DOHH2 (cell line): ENCODE measurements around the gene ZBTB40.

Experiments used
- H3F3A ChIP-seq: fragments of 200-600 bp; sonication (generic), shearing (Covaris generic); 2 replicates; pipeline ENCODE4 v1.6.0; 2016; ENCODE audit warnings: antibody characterized with exemption, mild to moderate bottlenecking; ENCODE audit not compliant: control insufficient read depth, insufficient read depth
- H3K27ac ChIP-seq: fragments of 200-600 bp; sonication (generic); 2 replicates; pipeline ENCODE4 v1.5.1; 2014; ENCODE audit warnings: low read depth, mild to moderate bottlenecking, low read length, moderate library complexity
- H3K27me3 ChIP-seq: fragments of 200-600 bp; sonication (generic); 2 replicates; pipeline ENCODE4 v1.6.1; 2014; ENCODE audit warnings: mild to moderate bottlenecking, low read length, mixed read lengths; ENCODE audit not compliant: control insufficient read depth
- H3K36me3 ChIP-seq: fragments of 200-600 bp; sonication (generic); 2 replicates; pipeline ENCODE4 v1.6.1; 2014; ENCODE audit warnings: mild to moderate bottlenecking, low read length, moderate library complexity, mixed read lengths; ENCODE audit not compliant: control insufficient read depth
- H3K4me1 ChIP-seq: fragments of 200-600 bp; sonication (generic); 2 replicates; pipeline ENCODE4 v1.6.1; 2014; ENCODE audit warnings: mild to moderate bottlenecking, low read length, mixed read lengths; ENCODE audit not compliant: control insufficient read depth
- H3K4me2 ChIP-seq: fragments of 200-600 bp; sonication (generic); 2 replicates; pipeline ENCODE4 v1.6.0; 2014; ENCODE audit warnings: mild to moderate bottlenecking, low read length, moderate library complexity
- H3K4me3 ChIP-seq: fragments of 200-600 bp; sonication (generic); 2 replicates; pipeline ENCODE4 v1.5.1; 2014; ENCODE audit warnings: mild to moderate bottlenecking, low read length, mixed read lengths
- H3K79me2 ChIP-seq: fragments of 200-600 bp; sonication (generic); 2 replicates; pipeline ENCODE4 v1.6.1; 2014; ENCODE audit warnings: mild to moderate bottlenecking, low read length, mixed read lengths; ENCODE audit not compliant: control insufficient read depth
- H3K9me2 ChIP-seq: fragments of 200-600 bp; sonication (generic); replicated peaks from 2 replicates; pipeline ENCODE4 v1.6.1; 2014; ENCODE audit warnings: mild to moderate bottlenecking, low read length, mixed read lengths; ENCODE audit not compliant: control insufficient read depth
- H3K9me3 ChIP-seq: fragments of 200-600 bp; sonication (generic); 2 replicates; pipeline ENCODE4 v1.6.1; 2014; ENCODE audit warnings: antibody characterized with exemption, low read length, mixed read lengths; ENCODE audit not compliant: control insufficient read depth, insufficient read depth
- H4K20me1 ChIP-seq: fragments of 200-600 bp; sonication (generic); 2 replicates; pipeline ENCODE4 v1.6.0; 2014; ENCODE audit warnings: low read depth, mild to moderate bottlenecking, antibody characterized with exemption, low read length, moderate library complexity; ENCODE audit not compliant: control insufficient read depth, insufficient read depth
- CTCF ChIP-seq: fragments of 200-600 bp; sonication (generic); IDR thresholded peaks from one replicate; pipeline ENCODE4 v1.5.1; 2014; ENCODE audit warnings: antibody characterized with exemption, mild to moderate bottlenecking, low read depth, low read length; ENCODE audit not compliant: poor library complexity, severe bottlenecking
- EZH2phosphoT487 ChIP-seq: fragments of 200-600 bp; sonication (generic); IDR thresholded peaks from 2 replicates; pipeline ENCODE4 v1.6.1; 2017; ENCODE audit warnings: borderline replicate concordance, mild to moderate bottlenecking, antibody characterized with exemption, low read length, moderate library complexity, mixed read lengths

The ZBTB40 gene

GRCh38 chr1:22437573-22437972 is 14.1 kb upstream of the ZBTB40 start:
- Histone ChIP-seq H3K9me2 (no peaks in the 10 kb centered on the region), H3F3A (no peaks in the 10 kb centered on the region), H3K36me3 (no peaks in the 10 kb centered on the region), H3K9me3 (peaks cover 5% of the 10 kb centered on the region), H4K20me1 (no peaks in the 10 kb centered on the region), H3K27me3 (0 out of 2 replicates have a peak, but pooled peaks cover 4% of the 10 kb centered on the region), H3K79me2 (no peaks in the 10 kb centered on the region), H3K27ac (no peak overlapping the region), H3K4me2 (no peak overlapping the region), H3K4me3 (no peak overlapping the region), H3K4me1 (no peaks in the 10 kb centered on the region)
- TF ChIP-seq CTCF (no peak), EZH2phosphoT487 (no peak)

DNA sequence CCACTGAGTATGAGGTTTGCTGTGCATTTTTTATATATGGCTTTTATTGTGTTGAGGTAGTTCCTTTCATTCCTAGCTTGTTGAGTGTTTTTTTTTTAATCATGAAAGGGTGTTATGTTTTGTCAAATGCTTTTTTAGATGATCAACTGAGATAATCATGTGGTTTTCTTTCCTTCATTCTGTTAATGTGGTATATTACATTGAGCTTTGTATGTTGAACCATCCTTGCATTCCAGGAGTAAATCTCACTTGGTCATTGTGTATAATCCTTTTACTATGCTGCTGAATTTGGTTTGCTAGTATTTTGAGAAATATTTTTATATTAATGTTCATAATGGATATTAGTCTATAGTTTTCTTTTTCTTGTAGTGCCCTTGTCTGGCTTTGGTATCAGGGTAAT is 11.1 kb upstream of the ZBTB40 start:
- no peaks in the 10 kb centered on the region for H3K79me2 ChIP-seq
- H3K4me1 ChIP-seq = no peaks in the 10 kb centered on the region
- no peaks in the 10 kb centered on the region for H3F3A ChIP-seq
- H4K20me1 ChIP-seq = no peaks in the 10 kb centered on the region
- TF ChIP-seq CTCF (no peak), EZH2phosphoT487 (no peak)
- H3K4me2 ChIP-seq = no peak overlapping the region
- H3K36me3 ChIP-seq = no peaks in the 10 kb centered on the region
- no peak overlapping the region for H3K27ac ChIP-seq
- peaks cover 5% of the 10 kb centered on the region for H3K9me3 ChIP-seq
- no peaks in the 10 kb centered on the region for H3K27me3 ChIP-seq
- H3K4me3 ChIP-seq = no peak overlapping the region
- H3K9me2 ChIP-seq = no peaks in the 10 kb centered on the region

DNA sequence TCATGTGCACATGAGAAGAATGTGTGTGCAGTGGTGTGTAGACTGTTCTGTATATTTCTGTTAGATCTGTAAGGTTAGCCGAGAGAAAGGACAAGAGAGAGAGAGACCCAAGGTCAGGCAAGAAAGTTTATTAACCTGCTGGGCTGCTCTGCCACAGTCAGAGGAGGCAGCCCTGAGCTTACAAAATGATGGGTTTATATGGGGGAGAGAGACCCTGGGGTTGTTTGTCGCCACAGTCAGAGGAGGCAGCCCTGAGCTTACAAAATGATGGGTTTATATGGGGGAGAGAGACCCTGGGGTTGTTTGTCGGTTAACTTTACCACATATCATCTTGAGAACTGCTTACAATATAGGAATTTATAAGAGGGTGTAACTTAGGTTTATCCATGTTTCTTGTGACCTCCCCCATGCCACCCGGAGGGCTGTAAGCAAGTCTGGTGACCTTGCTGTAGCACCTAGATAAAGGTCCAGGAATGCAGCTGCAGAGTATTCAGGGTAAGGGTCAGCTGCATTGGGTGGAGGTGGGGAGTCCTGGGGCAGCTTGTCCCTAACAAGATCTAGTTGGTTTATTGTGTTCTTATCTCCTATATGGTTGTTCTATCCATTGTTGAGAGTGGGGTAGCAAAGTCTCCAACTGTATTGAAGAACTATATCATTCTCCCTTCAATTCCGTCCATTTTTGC is 9.3 kb upstream of the ZBTB40 start:
- peaks cover 5% of the 10 kb centered on the region for H3K9me3 ChIP-seq
- no peaks in the 10 kb centered on the region for H3F3A ChIP-seq
- TF ChIP-seq CTCF (no peak), EZH2phosphoT487 (no peak)
- H3K27me3 ChIP-seq = no peaks in the 10 kb centered on the region
- no peaks in the 10 kb centered on the region for H3K4me1 ChIP-seq
- H4K20me1 ChIP-seq = no peaks in the 10 kb centered on the region
- H3K4me2 ChIP-seq = no peak overlapping the region
- H3K79me2 ChIP-seq = no peaks in the 10 kb centered on the region
- no peaks in the 10 kb centered on the region for H3K36me3 ChIP-seq
- H3K9me2 ChIP-seq = no peaks in the 10 kb centered on the region
- no peak overlapping the region for H3K4me3 ChIP-seq
- H3K27ac ChIP-seq = no peak overlapping the region
